SU-DHL-6 (cell line): ENCODE results near the gene PTPRN2.

Experiments used
- H2AFZ ChIP-seq: fragments of 200-600 bp; sonication (generic); 2 replicates; pipeline ENCODE4 v1.6.1; 2014; ENCODE audit warnings: low read depth, mild to moderate bottlenecking, moderate library complexity, mixed read lengths, antibody characterized with exemption, low read length; ENCODE audit not compliant: severe bottlenecking
- H3F3A ChIP-seq: fragments of 200-600 bp; shearing (Covaris generic); 2 replicates; pipeline ENCODE4 v1.6.0; 2016; ENCODE audit warnings: antibody characterized with exemption, mild to moderate bottlenecking; ENCODE audit not compliant: insufficient read depth
- H3K27ac ChIP-seq: fragments of 200-600 bp; sonication (generic); 2 replicates; pipeline ENCODE4 v1.5.1; 2016; ENCODE audit warnings: low read depth, mild to moderate bottlenecking, low read length, moderate library complexity, mixed read lengths
- H3K27me3 ChIP-seq: fragments of 200-600 bp; sonication (generic), shearing (Covaris generic); 2 replicates; pipeline ENCODE4 v1.6.0; 2014; ENCODE audit warnings: mild to moderate bottlenecking, low read length
- H3K36me3 ChIP-seq: fragments of 200-600 bp; sonication (generic); 2 replicates; pipeline ENCODE4 v1.6.1; 2014; ENCODE audit warnings: mild to moderate bottlenecking, low read length, mixed read lengths
- H3K4me2 ChIP-seq: fragments of 300-600, 200-600 bp; shearing (Covaris generic), sonication (generic); 2 replicates; pipeline ENCODE4 v1.6.0; 2014; ENCODE audit warnings: low read length, low read depth, mild to moderate bottlenecking; ENCODE audit not compliant: poor library complexity, severe bottlenecking
- H3K4me3 ChIP-seq: fragments of 200-600 bp; sonication (generic); 2 replicates; pipeline ENCODE4 v1.5.1; 2014; ENCODE audit warnings: antibody characterized with exemption, low read length, mild to moderate bottlenecking, mixed read lengths; ENCODE audit not compliant: insufficient read depth, poor library complexity, severe bottlenecking
- H3K79me2 ChIP-seq: fragments of 200-600 bp; sonication (generic); 2 replicates; pipeline ENCODE4 v1.6.1; 2014; ENCODE audit warnings: mild to moderate bottlenecking, low read length, moderate library complexity; ENCODE audit not compliant: insufficient read depth
- H3K9ac ChIP-seq: fragments of 200-600 bp; sonication (generic); 2 replicates; pipeline ENCODE4 v1.7.0; 2014; ENCODE audit warnings: mild to moderate bottlenecking, low read length
- H3K9me2 ChIP-seq: fragments of 200-600 bp; sonication (generic); replicated peaks from 2 replicates; pipeline ENCODE4 v1.6.1; 2014; ENCODE audit warnings: low read length; ENCODE audit not compliant: insufficient read depth
- H3K9me3 ChIP-seq: fragments of 200-600 bp; sonication (generic); 2 replicates; pipeline ENCODE4 v1.6.1; 2014; ENCODE audit warnings: low read length, mixed read lengths; ENCODE audit not compliant: insufficient read depth
- H4K20me1 ChIP-seq: fragments of 200-600 bp; sonication (generic); 2 replicates; pipeline ENCODE4 v1.6.1; 2014; ENCODE audit warnings: low read depth, mild to moderate bottlenecking, antibody characterized with exemption, low read length, moderate library complexity, mixed read lengths
- CTCF ChIP-seq: fragments of 200-600 bp; sonication (generic); IDR thresholded peaks from one replicate; pipeline ENCODE4 v1.5.1; 2017; ENCODE audit warnings: antibody characterized with exemption, mild to moderate bottlenecking, low read length, moderate library complexity; ENCODE audit not compliant: insufficient read depth, poor library complexity, severe bottlenecking
- EZH2phosphoT487 ChIP-seq: fragments of 200-600 bp; sonication (generic), shearing (Covaris generic); conservative IDR thresholded peaks from 2 replicates; pipeline ENCODE4 v1.6.1; 2018; ENCODE audit warnings: mild to moderate bottlenecking, antibody characterized with exemption, low read length, moderate library complexity, mixed read lengths

The PTPRN2 gene

GRCh38 chr7:158550394-158550700 is 37.3 kb downstream of the PTPRN2 start:
- no peak overlapping the region for H3K4me2 ChIP-seq
- no peaks in the 10 kb centered on the region for H3K79me2 ChIP-seq
- H3K4me3 ChIP-seq: no peak overlapping the region
- TF ChIP-seq EZH2phosphoT487 (no peak), CTCF (no peak)
- no peaks in the 10 kb centered on the region for H3K9me2 ChIP-seq
- H3K9me3 ChIP-seq: no peaks in the 10 kb centered on the region
- H2AFZ ChIP-seq: no peak overlapping the region
- no peaks in the 10 kb centered on the region for H3F3A ChIP-seq
- H3K27ac ChIP-seq: no peak overlapping the region
- no peaks in the 10 kb centered on the region for H4K20me1 ChIP-seq
- H3K36me3 ChIP-seq: no peaks in the 10 kb centered on the region
- no peak overlapping the region for H3K9ac ChIP-seq
- no peaks in the 10 kb centered on the region for H3K27me3 ChIP-seq

GRCh38 chr7:158549616-158550393 is 37.8 kb downstream of the PTPRN2 start:
- H3K27me3 ChIP-seq: no peaks in the 10 kb centered on the region
- H3K36me3 ChIP-seq: no peaks in the 10 kb centered on the region
- H3K9ac ChIP-seq: no peak overlapping the region
- TF ChIP-seq EZH2phosphoT487 (no peak), CTCF (no peak)
- H3K27ac ChIP-seq: no peak overlapping the region
- no peaks in the 10 kb centered on the region for H3K9me3 ChIP-seq
- H2AFZ ChIP-seq: no peak overlapping the region
- no peak overlapping the region for H3K4me2 ChIP-seq
- H3K9me2 ChIP-seq: no peaks in the 10 kb centered on the region
- no peak overlapping the region for H3K4me3 ChIP-seq
- no peaks in the 10 kb centered on the region for H3K79me2 ChIP-seq
- H4K20me1 ChIP-seq: no peaks in the 10 kb centered on the region
- no peaks in the 10 kb centered on the region for H3F3A ChIP-seq

- H3K4me3 ChIP-seq: no peak overlapping the region
- no peak overlapping the region for H3K9ac ChIP-seq
- TF ChIP-seq CTCF (no peak), EZH2phosphoT487 (no peak)
- H3K9me3 ChIP-seq: no peaks in the 10 kb centered on the region
- H3K27ac ChIP-seq: no peak overlapping the region
- no peaks in the 10 kb centered on the region for H3K27me3 ChIP-seq
- no peaks in the 10 kb centered on the region for H3K79me2 ChIP-seq
- no peaks in the 10 kb centered on the region for H4K20me1 ChIP-seq
- H3F3A ChIP-seq: no peaks in the 10 kb centered on the region
- no peaks in the 10 kb centered on the region for H3K36me3 ChIP-seq
- no peak overlapping the region for H2AFZ ChIP-seq
- H3K9me2 ChIP-seq: no peaks in the 10 kb centered on the region
- H3K4me2 ChIP-seq: no peak overlapping the region
Observed at GRCh38 chr7:158549176-158549615, 38.4 kb downstream of the PTPRN2 start.
